Activated CD4-positive, alpha-beta T cell treated with anti-CD3 and anti-CD28 coated beads for 36 hours (primary cell): ENCODE data around the gene ENOX1. TPM values are rescaled to one million over a fixed set of nuclear protein-coding genes. Genes with fewer than 3 reads are reported as not detected.

ENCODE experiments used
- ATAC-seq: fragments of 200-7000 bp; cut with Tn5 transposase; one replicate; pipeline ENCODE4 v1.10.0; 2021; ENCODE audit warnings: mild to moderate bottlenecking, moderate library complexity
- CTCF ChIA-PET: fragments of 350-600 bp; sonication (Branson Sonifier 250); formaldehyde crosslinking; loops from one replicate; lab custom pipeline; 2021; ENCODE audit warnings: antibody characterized with exemption; lab: Charles Lee
- POLR2A ChIA-PET: fragments of 350-600 bp; sonication (Branson Sonifier 250); formaldehyde crosslinking; loops from one replicate; lab custom pipeline; 2021; ENCODE audit warnings: antibody characterized with exemption, inconsistent platforms; lab: Charles Lee
- DNase-seq: peaks from one replicate; pipeline ENCODE4 v3.0.0-alpha.2; 2020
- H3K27ac Mint-ChIP-seq: one replicate; pipeline ENCODE4 v1.8.0; 2021; ENCODE audit warnings: mixed read lengths
- H3K27me3 Mint-ChIP-seq: one replicate; pipeline ENCODE4 v1.8.0; 2021; ENCODE audit warnings: mixed read lengths
- H3K36me3 Mint-ChIP-seq: one replicate; pipeline ENCODE4 v1.8.0; 2021; ENCODE audit warnings: low read depth, mixed read lengths
- H3K4me1 Mint-ChIP-seq: one replicate; pipeline ENCODE4 v1.8.0; 2021; ENCODE audit warnings: mixed read lengths
- H3K4me3 Mint-ChIP-seq: one replicate; pipeline ENCODE4 v1.8.0; 2021; ENCODE audit warnings: mild to moderate bottlenecking, moderate library complexity, mixed read lengths
- H3K9me3 Mint-ChIP-seq: one replicate; pipeline ENCODE4 v1.8.0; 2021; ENCODE audit warnings: low read depth, mixed read lengths
- intact Hi-C, 2 experiments: fragments of 100-400 bp; cut with DNase I in 1 of 2; cut with micrococcal nuclease in 1 of 2; formaldehyde crosslinking; loops; one replicate each; pipeline versions ENCODE4 v1.14.2 to v1.15.1; 2022 to 2024; cut with DNase I, micrococcal nuclease
- total RNA-seq, 2 experiments: library from RNA; stranded (reverse); gene quantifications; one replicate each; pipeline ENCODE4 v1.2.3, GENCODE V29; 2021

The ENOX1 gene
- total RNA-seq, 2 experiments from 2014 or later: 0.28 to 0.48 TPM

DNA sequence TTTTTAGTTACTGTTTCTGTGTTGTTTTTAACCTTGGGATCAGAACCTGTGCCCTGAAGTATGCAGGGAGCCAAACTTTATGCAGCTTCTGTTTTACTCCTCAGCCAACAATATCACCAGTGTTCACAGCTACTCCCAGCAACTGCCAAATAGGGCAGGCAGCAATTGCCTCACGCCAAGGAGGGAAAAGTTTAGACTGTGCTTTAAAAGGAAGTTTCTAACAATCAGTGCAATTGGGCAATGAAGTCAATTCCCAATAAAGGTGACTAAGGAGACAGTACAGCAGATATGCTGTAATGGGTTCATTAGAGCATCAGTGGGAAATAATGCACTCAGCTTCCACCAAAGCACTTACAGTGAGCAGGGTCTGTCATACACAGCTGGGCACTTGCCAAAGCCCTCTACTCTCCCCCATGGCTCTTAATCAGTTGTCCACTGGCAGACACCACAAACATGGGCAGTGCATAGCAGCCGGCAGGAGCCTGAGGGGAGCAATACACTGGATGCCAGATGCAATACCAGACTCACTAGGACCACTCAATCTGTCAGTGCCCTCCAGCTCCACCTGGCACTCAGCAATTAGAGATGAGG lies 19.3 kb downstream of the ENOX1 start:
- no peaks in the 10 kb centered on the region for H3K36me3 Mint-ChIP-seq
- no peak for ATAC-seq
- CTCF ChIA-PET: interaction anchor here (0.7 to 1.1 kb wide), 2 partner anchors 11 to 1162 kb away, joined by 3 read pairs; no protein-coding TSS in a partner anchor
- H3K4me1 Mint-ChIP-seq: peaks cover 2% of the 10 kb centered on the region
- no peaks in the 10 kb centered on the region for H3K9me3 Mint-ChIP-seq
- POLR2A ChIA-PET: no interaction called here
- H3K27me3 Mint-ChIP-seq: peaks cover 11% of the 10 kb centered on the region
- H3K27ac Mint-ChIP-seq: no peak overlapping the region
- DNase-seq: no peak
- intact Hi-C loops: no loop called here
- no peak overlapping the region for H3K4me3 Mint-ChIP-seq

DNA sequence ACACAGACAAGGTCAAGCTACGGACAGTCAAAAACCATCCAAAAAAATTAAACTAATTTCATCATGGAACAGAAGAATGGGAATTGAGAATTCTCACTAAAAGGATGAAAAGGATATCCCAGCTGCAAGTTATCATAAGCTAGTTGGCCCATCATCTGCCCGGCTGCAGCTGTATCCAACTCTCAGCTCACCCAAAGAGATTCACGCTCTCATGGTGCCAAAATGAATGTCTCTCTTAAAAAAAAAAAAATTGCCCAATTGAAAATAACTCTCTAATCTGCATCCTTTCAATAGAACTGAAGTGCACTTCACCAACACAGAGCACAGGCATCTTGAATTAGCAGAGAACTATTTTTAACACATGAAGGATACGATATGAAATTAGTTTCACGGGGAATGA lies 20.0 kb downstream of the ENOX1 start:
- Mint-ChIP-seq H3K36me3 (no peaks in the 10 kb centered on the region), H3K27me3 (peaks cover 13% of the 10 kb centered on the region), H3K27ac (no peak overlapping the region), H3K4me3 (no peak overlapping the region), H3K9me3 (no peaks in the 10 kb centered on the region), H3K4me1 (peaks cover 2% of the 10 kb centered on the region)
- POLR2A ChIA-PET: no interaction called here
- ATAC-seq: no peak
- CTCF ChIA-PET: interaction anchor here (0.7 kb wide), 1 partner anchor 10 kb away, joined by 3 read pairs; no protein-coding TSS in a partner anchor
- no peak for DNase-seq
- intact Hi-C loops: no loop called here

DNA sequence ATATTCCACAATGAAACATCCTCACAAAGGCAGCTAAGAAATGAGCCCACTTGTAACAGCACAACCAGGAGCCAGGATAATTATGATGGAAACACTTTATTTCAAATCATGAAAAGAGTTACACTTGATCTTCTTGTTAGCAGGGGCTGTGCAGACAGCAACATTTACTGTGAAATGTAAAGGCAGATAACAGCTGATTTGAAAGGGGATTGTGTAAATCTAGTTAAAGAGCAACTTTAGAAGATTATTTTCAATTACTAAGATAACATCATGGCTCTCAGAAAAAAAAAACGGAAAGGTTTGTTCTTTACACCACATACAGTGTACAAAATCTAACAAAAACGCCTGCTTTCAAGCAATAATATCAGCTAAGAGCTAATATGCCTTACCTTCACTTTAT lies 22.4 kb downstream of the ENOX1 start:
- Mint-ChIP-seq H3K27ac (no peak overlapping the region), H3K4me3 (no peak overlapping the region), H3K4me1 (no peaks in the 10 kb centered on the region), H3K36me3 (no peaks in the 10 kb centered on the region), H3K9me3 (no peaks in the 10 kb centered on the region), H3K27me3 (peaks cover 13% of the 10 kb centered on the region)
- CTCF ChIA-PET: interaction anchor here (0.8 kb wide), 1 partner anchor 39 kb away, joined by 5 read pairs; no protein-coding TSS in a partner anchor
- POLR2A ChIA-PET: no interaction called here
- intact Hi-C loops: no loop called here
- ATAC-seq: no peak
- no peak for DNase-seq

DNA sequence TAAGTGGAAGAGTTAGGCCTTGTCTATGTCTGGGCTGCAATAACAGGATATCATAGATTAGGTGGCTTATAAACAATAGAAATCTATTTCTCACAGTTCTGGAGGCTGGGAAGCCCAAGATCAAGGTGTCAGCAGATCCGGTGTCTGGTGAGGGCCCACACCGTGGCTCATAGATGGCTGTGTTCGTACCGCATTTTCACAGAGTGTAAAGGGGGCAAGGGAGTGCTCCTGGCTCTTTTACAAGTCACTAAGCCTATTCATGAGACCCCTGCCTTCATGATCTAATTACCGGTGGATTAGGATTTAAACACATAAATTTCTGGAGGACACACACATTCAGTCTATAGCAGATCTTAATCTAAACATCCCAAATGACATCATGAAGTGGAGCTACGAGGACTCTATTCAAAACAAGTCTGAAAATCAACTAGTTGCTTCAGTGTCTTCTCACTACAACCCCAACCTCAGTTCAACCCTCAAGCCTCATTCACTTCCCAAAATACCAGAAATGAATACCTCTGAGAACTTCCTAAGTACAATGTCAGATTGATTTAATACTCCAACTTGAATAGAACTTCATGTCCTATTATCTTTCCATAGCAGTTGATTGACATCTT lies 23.5 kb downstream of the ENOX1 start:
- intact Hi-C loops: no loop called here
- H3K4me3 Mint-ChIP-seq: no peak overlapping the region
- DNase-seq (no peak), ATAC-seq (no peak)
- no peak overlapping the region for H3K27ac Mint-ChIP-seq
- ChIA-PET POLR2A (no interaction called here), CTCF (interaction anchor here (0.6 to 0.7 kb wide), 2 partner anchors 11 to 87 kb away, joined by 3 read pairs; no protein-coding TSS in a partner anchor)
- H3K27me3 Mint-ChIP-seq: peaks cover 14% of the 10 kb centered on the region
- no peaks in the 10 kb centered on the region for H3K36me3 Mint-ChIP-seq
- H3K4me1 Mint-ChIP-seq: no peaks in the 10 kb centered on the region
- H3K9me3 Mint-ChIP-seq: no peaks in the 10 kb centered on the region

DNA sequence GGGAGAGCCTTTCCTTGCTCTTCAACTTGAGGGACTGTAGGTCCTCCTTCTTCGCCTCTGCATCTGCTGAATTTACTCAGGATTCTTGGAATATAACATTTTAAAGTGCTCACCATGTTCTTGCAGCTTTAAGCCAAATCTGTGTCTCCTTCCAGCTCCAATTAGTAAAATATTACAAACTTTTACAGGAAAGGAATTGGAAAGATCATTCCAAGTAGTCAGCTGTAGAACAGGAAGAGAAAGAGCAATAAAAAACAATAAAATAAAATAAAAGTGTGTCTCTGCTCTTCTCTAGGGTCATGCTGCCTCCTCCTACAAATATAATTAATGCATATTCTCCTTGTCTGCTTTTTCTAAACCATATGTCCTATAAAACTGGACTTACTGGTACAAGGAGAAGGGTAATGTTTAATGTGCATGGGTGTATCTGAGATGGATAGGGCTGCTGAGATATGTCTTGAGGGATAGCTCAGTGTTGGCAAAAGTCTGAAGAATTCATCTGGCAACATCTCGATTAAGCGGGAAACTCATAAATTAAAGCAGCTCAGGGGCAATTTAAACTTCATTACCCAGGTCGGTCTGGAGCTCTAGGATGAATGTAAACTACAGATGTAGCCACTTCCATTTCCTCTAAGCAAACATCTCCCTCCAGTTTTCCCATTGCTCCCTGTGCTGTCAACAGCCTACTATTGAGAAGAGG lies 25.0 kb downstream of the ENOX1 start:
- H3K9me3 Mint-ChIP-seq: no peaks in the 10 kb centered on the region
- ATAC-seq: no peak
- ChIA-PET POLR2A (no interaction called here), CTCF (no interaction called here)
- H3K27ac Mint-ChIP-seq: no peak overlapping the region
- no peaks in the 10 kb centered on the region for H3K4me1 Mint-ChIP-seq
- no peaks in the 10 kb centered on the region for H3K36me3 Mint-ChIP-seq
- DNase-seq: no peak
- H3K27me3 Mint-ChIP-seq: peaks cover 14% of the 10 kb centered on the region
- no peak overlapping the region for H3K4me3 Mint-ChIP-seq
- intact Hi-C loops: no loop called here

DNA sequence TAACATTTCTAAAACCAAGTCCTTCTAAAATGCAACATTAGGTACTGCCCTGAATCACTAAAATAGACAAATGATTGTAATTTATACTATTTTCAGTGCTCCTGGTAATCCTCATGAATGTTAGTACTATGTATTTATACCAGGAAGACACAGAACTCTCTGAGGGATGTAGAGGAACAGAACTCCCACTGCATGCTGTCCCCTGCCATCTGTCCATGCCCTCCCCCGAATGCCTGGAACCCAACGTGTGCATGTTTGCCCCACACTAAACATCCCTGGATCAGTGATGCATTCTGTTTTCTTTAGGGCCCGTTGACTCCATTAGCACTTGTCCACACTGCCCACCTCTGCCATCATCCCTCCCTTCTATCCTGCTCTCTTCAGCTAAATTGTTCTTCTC lies 26.5 kb downstream of the ENOX1 start:
- no peak for DNase-seq
- Mint-ChIP-seq H3K27me3 (peaks cover 14% of the 10 kb centered on the region), H3K4me3 (no peak overlapping the region), H3K9me3 (no peaks in the 10 kb centered on the region), H3K4me1 (no peaks in the 10 kb centered on the region), H3K36me3 (no peaks in the 10 kb centered on the region), H3K27ac (no peak overlapping the region)
- intact Hi-C loops: no loop called here
- ATAC-seq: no peak
- ChIA-PET POLR2A (no interaction called here), CTCF (interaction anchor here (0.7 to 1.0 kb wide), 2 partner anchors 195 to 682 kb away, joined by 3 to 4 read pairs; no protein-coding TSS in a partner anchor)

DNA sequence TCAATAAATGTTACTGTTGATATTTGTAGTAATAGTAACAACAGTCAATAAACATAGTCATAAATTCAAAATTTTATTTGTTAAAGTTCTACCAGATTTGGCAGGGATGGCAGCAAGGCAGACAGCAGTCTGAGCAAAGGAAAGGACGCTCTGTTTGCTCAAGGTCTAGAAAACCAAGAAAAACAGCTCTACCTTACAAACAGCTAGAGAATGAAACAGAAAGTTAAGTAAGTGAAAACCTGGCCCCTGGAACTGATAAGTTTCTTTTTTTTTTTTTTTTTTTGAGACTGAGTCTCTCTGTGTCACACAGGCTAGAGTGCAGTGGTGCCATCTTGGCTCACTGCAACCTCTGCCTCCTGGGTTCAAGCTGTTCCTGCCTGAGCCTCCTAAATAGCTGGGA lies 27.9 kb downstream of the ENOX1 start:
- no peaks in the 10 kb centered on the region for H3K9me3 Mint-ChIP-seq
- ATAC-seq: peak; percentile 42
- DNase-seq: no peak
- ChIA-PET POLR2A (no interaction called here), CTCF (no interaction called here)
- H3K4me3 Mint-ChIP-seq: no peak overlapping the region
- H3K36me3 Mint-ChIP-seq: no peaks in the 10 kb centered on the region
- H3K27me3 Mint-ChIP-seq: peaks cover 10% of the 10 kb centered on the region
- no peaks in the 10 kb centered on the region for H3K4me1 Mint-ChIP-seq
- no peak overlapping the region for H3K27ac Mint-ChIP-seq
- intact Hi-C loops: no loop called here

DNA sequence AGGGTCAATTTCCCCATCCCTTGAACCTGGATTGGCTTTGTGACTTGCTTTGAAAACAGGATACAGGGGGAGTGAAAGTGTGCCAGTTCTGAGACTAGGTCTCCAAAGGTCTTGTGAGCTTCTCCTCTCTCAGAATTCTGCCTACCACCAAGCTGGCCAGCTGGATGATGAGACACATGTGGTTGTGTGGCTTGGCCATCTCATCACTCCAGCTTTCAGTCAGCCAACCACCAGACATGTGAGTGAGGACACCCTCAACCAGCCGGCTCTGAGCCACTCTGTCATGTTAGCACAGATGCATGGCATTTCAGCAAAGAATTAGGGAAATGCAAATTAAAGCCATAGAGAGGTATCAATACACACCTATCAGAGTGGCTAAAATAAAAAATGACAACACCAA lies 29.5 kb downstream of the ENOX1 start:
- no peak for DNase-seq
- Mint-ChIP-seq H3K27ac (no peak overlapping the region), H3K27me3 (peaks cover 7% of the 10 kb centered on the region), H3K4me1 (no peaks in the 10 kb centered on the region), H3K4me3 (no peak overlapping the region), H3K36me3 (no peaks in the 10 kb centered on the region), H3K9me3 (no peaks in the 10 kb centered on the region)
- no peak for ATAC-seq
- CTCF ChIA-PET: no interaction called here
- intact Hi-C loops: no loop called here
- POLR2A ChIA-PET: no interaction called here

DNA sequence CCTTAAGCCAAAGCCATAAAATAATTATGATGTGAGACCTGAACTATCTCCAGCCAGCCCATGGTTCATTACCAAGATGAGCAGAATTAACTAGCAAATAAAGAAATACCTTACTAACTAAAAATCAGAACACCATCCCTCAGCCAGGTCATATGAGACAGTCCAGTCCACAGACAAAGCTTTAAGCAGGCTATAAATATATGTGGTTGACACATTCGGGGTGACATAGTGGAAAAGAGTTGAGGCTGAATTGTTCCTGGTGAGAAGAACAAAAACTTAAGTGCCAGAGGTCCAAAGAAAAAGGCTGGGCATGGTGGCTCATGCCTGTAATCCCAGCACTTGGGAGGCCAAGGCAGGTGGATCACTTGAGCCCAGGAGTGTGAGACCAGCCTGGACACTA lies 30.9 kb downstream of the ENOX1 start:
- DNase-seq (no peak), ATAC-seq (no peak)
- Mint-ChIP-seq H3K27me3 (peaks cover 5% of the 10 kb centered on the region), H3K27ac (no peak overlapping the region), H3K36me3 (no peaks in the 10 kb centered on the region), H3K4me3 (no peak overlapping the region), H3K4me1 (peaks cover 1% of the 10 kb centered on the region), H3K9me3 (no peaks in the 10 kb centered on the region)
- intact Hi-C loops: no loop called here
- CTCF ChIA-PET: no interaction called here
- POLR2A ChIA-PET: no interaction called here

DNA sequence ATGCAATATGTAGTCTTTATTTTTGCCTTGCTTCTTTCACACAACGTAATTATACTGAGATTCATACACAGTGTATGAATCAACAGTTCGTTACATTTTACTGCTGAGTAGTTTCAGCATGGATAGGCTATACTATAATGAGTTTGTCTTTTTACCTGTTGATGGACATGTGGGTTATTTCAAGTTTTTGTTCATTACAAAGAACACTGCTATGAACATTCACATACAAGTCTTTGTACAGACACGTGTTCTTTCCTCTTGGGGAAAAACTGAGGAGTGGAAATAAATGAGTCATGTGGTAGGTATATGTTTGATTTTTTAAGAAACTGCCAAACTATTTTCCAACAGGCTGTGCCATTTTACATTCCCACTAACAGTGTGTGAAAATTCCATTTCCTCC lies 35.1 kb downstream of the ENOX1 start:
- ATAC-seq (peak; percentile 39), DNase-seq (no peak)
- Mint-ChIP-seq H3K36me3 (no peaks in the 10 kb centered on the region), H3K4me3 (no peak overlapping the region), H3K27ac (no peak overlapping the region), H3K4me1 (peaks cover 1% of the 10 kb centered on the region), H3K27me3 (peaks cover 5% of the 10 kb centered on the region), H3K9me3 (no peaks in the 10 kb centered on the region)
- CTCF ChIA-PET: no interaction called here
- intact Hi-C loops: no loop called here
- POLR2A ChIA-PET: no interaction called here

DNA sequence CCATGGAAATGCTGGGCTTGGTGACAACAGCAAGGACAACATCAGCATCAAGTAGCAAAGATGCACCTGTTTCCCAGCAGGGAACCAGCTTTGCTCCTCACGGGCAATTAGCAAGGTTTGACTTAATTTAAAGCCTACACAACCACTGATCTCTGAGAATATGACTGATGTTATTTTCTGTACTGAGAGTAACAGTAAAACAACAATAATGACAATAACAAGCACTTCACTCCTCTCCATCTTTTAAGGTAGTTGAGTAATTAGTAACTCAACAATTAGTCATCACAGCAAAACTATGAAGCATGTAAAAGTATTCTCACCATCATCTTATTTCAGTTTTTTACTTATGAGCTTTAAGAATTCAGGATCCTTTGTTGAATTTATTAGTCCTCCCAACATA lies 37.3 kb downstream of the ENOX1 start:
- Mint-ChIP-seq H3K27me3 (peaks cover 4% of the 10 kb centered on the region), H3K27ac (no peak overlapping the region), H3K9me3 (peaks cover 2% of the 10 kb centered on the region), H3K4me1 (peaks cover 1% of the 10 kb centered on the region), H3K4me3 (no peak overlapping the region), H3K36me3 (no peaks in the 10 kb centered on the region)
- ChIA-PET CTCF (no interaction called here), POLR2A (no interaction called here)
- intact Hi-C loops: no loop called here
- DNase-seq: no peak
- peak; percentile 55 for ATAC-seq
